Fibroblast of lung (primary cell): ENCODE data around the gene CCR7. TPM values are rescaled to one million over a fixed set of nuclear protein-coding genes. Genes with fewer than 3 reads are reported as not detected.

Experiments
- DNase-seq, 2 donors: peaks; one replicate each; pipeline versions ENCODE4 v3.0.0 to v3.0.0-alpha.2; 2010; ENCODE audit warnings: low read depth in 2 of 2
- H2AFZ ChIP-seq: 2 replicates; pipeline ENCODE4 v1.5.1; 2012; ENCODE audit warnings: low read length, control low read depth, inconsistent platforms
- H3K27ac ChIP-seq: 2 replicates; pipeline ENCODE4 v1.5.1; 2011; ENCODE audit warnings: low read length, control low read depth; ENCODE audit not compliant: insufficient read depth
- H3K27me3 ChIP-seq: 2 replicates; pipeline ENCODE4 v1.5.1; 2011; ENCODE audit warnings: mild to moderate bottlenecking, low read length; ENCODE audit not compliant: control insufficient read depth, insufficient read depth
- H3K36me3 ChIP-seq: 2 replicates; pipeline ENCODE4 v1.5.1; 2011; ENCODE audit warnings: low read length; ENCODE audit not compliant: control insufficient read depth, insufficient read depth
- H3K4me1 ChIP-seq: 2 replicates; pipeline ENCODE4 v1.5.1; 2011; ENCODE audit warnings: low read length; ENCODE audit not compliant: control insufficient read depth, insufficient read depth; ENCODE audit errors: extremely low read depth
- H3K4me2 ChIP-seq: 2 replicates; pipeline ENCODE4 v1.5.1; 2011; ENCODE audit warnings: low read length, control low read depth; ENCODE audit not compliant: insufficient read depth; ENCODE audit errors: extremely low read depth
- H3K4me3 ChIP-seq, 4 experiments: fragments of 200-600 bp in 1 of 4; sonication (generic) in 1 of 4; replicated peaks in 1 of 4; 2 replicates each; pipeline ENCODE4 v1.5.1; 2011 to 2016; ENCODE audit warnings: low read length in 4 of 4, low read depth in 3 of 4, mild to moderate bottlenecking in 3 of 4, control low read depth in 2 of 4, inconsistent platforms in 1 of 4, mixed read lengths in 1 of 4; ENCODE audit not compliant: insufficient read depth in 1 of 4; ENCODE audit errors: control extremely low read depth in 1 of 4
- H3K79me2 ChIP-seq: 2 replicates; pipeline ENCODE4 v1.5.1; 2012; ENCODE audit warnings: mild to moderate bottlenecking, low read length, inconsistent platforms; ENCODE audit not compliant: control insufficient read depth, insufficient read depth
- H3K9ac ChIP-seq: 2 replicates; pipeline ENCODE4 v1.5.1; 2011; ENCODE audit warnings: mild to moderate bottlenecking, low read length, control low read depth; ENCODE audit not compliant: insufficient read depth
- H3K9me3 ChIP-seq: 2 replicates; pipeline ENCODE4 v1.5.1; 2012; ENCODE audit warnings: low read depth, low read length; ENCODE audit not compliant: control insufficient read depth, insufficient read depth
- H4K20me1 ChIP-seq: 2 replicates; pipeline ENCODE4 v1.5.1; 2011; ENCODE audit warnings: low read length; ENCODE audit not compliant: control insufficient read depth, insufficient read depth; ENCODE audit errors: extremely low read depth
- EZH2 ChIP-seq: IDR thresholded peaks from 2 replicates; pipeline ENCODE4 v1.5.1; 2012; ENCODE audit warnings: low read length, control low read depth, mild to moderate bottlenecking; ENCODE audit errors: missing control alignments
- polyA plus RNA-seq, 2 donors: library from polyadenylated mRNA; depleted of rRNA in 1 of 2; stranded (reverse) in 1 of 2; unstranded in 1 of 2; fragments of >200 nt; gene quantifications; 2 replicates each; pipeline ENCODE4 v1.2.1, GENCODE V29; 2011 to 2012; ENCODE audit warnings: missing spikeins in 1 of 2
- total RNA-seq: library from RNA; depleted of rRNA; stranded (reverse); fragments of >200 nt; gene quantifications from 2 replicates; pipeline ENCODE4 v1.2.1, GENCODE V29; 2014
- TF ChIP-seq, protein P1 (sequence below), 2 donors: IDR thresholded peaks in 1 of 2; conservative IDR thresholded peaks in 1 of 2; 1 replicate in 1 of 2; 2 replicates in 1 of 2; pipeline ENCODE4 v1.5.1; 2011 to 2012; ENCODE audit warnings: low read length in 2 of 2, control low read depth in 1 of 2, inconsistent platforms in 1 of 2, low read depth in 1 of 2, mild to moderate bottlenecking in 1 of 2

CCR7 gene
- total and polyA plus RNA-seq, 2 donors (not counting 1 experiment from before 2014, with no cell fraction given), result under 0.01 to 0.10 TPM

DNA sequence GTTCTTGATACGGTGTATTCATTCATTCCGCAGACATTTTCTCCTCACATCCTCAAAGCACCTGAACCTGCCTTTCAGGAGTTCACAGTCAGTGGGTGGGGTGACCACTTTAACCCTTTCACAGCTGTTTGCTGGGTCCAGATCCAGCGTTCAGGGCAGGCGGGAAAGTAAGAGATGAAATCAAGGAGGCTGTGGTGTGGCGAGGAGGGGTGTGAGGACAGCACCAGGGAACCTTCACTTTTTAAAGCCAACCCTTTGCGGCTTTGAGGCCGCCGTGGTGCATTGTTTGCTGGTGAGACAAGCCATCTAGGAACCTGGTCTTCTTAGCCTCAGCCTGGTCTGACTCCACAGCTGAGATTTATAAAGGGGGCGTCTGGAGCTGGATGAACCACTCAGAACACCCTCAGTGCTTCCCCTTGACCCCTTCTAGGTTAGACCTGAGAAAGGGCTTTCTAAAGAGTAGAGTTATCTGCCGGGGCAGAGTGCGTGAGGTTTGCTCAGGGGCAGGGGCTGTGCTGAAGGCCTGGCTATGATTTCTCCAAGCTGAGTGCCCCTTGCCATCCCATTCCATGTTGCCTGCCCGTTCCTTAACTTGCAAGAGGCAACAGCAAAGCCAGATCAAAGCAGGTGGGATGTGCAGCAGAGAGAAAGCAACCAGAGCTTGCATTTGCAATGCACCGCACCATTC, 933 bp downstream of the CCR7 start:
- Histone ChIP-seq H3K27me3 (peaks cover 32% of the 10 kb centered on the region), H3K4me3 (no peak overlapping the region), H3K36me3 (no peaks in the 10 kb centered on the region), H3K4me2 (no peak overlapping the region), H3K9me3 (no peaks in the 10 kb centered on the region), H3K79me2 (no peaks in the 10 kb centered on the region), H2AFZ (no peak overlapping the region), H3K9ac (no peak overlapping the region), H3K27ac (no peak overlapping the region), H3K4me1 (peaks cover 8% of the 10 kb centered on the region), H4K20me1 (no peaks in the 10 kb centered on the region)
- TF ChIP-seq EZH2, result no peak
- TF ChIP-seq, protein P1, sequence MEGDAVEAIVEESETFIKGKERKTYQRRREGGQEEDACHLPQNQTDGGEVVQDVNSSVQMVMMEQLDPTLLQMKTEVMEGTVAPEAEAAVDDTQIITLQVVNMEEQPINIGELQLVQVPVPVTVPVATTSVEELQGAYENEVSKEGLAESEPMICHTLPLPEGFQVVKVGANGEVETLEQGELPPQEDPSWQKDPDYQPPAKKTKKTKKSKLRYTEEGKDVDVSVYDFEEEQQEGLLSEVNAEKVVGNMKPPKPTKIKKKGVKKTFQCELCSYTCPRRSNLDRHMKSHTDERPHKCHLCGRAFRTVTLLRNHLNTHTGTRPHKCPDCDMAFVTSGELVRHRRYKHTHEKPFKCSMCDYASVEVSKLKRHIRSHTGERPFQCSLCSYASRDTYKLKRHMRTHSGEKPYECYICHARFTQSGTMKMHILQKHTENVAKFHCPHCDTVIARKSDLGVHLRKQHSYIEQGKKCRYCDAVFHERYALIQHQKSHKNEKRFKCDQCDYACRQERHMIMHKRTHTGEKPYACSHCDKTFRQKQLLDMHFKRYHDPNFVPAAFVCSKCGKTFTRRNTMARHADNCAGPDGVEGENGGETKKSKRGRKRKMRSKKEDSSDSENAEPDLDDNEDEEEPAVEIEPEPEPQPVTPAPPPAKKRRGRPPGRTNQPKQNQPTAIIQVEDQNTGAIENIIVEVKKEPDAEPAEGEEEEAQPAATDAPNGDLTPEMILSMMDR (conservative IDR thresholded peaks at IDR 0.05 in 1 of 2, IDR thresholded peaks at IDR 0.05 in 1 of 2; ENCODE audit: low read depth in 1 of 2, low read length in 2 of 2), result no peak
- DNase-seq, result no peak

DNA sequence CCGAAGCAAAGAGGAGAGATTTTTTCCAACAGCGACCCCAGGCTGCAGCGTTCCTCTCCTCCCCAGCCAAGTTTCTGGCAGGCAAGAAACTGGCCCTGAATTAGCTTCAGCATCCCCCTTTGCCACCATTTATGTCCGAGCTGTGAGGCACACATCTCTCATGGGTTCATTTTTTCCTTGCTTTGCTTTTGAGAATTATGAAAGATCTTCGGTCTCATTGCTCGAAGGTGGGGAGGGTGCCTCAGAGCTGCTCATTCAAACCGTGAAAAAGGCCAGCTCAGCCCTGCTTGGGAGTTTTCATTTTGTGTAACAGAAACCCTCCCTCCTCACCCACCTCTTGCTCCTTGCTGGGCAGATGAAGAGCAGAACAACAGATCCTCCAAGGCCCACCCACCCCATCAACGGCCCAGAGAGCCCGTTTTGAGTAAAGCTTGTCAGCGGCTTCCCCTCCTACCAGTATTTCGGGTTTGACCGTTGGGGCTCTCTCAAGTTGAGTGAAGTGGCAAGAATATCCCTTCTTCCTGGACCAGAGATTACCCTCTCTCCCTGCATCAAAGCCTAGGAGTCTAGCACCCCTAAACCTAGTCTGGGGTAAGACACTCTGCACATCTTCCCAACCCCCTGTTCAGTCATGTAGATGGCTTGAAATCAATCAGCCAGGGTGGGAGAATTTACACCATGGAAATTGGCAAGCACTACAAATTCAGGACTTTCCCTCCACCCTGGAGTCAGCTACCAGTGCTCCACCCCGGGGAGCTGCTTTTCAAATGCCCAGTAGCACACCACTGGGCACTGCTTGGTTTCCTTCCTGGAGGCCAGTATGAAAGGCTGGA, 1.8 kb downstream of the CCR7 start:
- Histone ChIP-seq H3K36me3 (no peaks in the 10 kb centered on the region), H3K4me1 (peaks cover 9% of the 10 kb centered on the region), H3K27ac (no peak overlapping the region), H3K27me3 (peaks cover 27% of the 10 kb centered on the region), H3K4me2 (no peak overlapping the region), H3K9me3 (no peaks in the 10 kb centered on the region), H3K9ac (no peak overlapping the region), H3K79me2 (no peaks in the 10 kb centered on the region), H2AFZ (no peak overlapping the region), H3K4me3 (no peak overlapping the region), H4K20me1 (no peaks in the 10 kb centered on the region)
- TF ChIP-seq, protein P1 (conservative IDR thresholded peaks at IDR 0.05 in 1 of 2, IDR thresholded peaks at IDR 0.05 in 1 of 2; ENCODE audit: low read depth in 1 of 2, low read length in 2 of 2), result no peak
- no peak for TF ChIP-seq EZH2
- no peak for DNase-seq

DNA sequence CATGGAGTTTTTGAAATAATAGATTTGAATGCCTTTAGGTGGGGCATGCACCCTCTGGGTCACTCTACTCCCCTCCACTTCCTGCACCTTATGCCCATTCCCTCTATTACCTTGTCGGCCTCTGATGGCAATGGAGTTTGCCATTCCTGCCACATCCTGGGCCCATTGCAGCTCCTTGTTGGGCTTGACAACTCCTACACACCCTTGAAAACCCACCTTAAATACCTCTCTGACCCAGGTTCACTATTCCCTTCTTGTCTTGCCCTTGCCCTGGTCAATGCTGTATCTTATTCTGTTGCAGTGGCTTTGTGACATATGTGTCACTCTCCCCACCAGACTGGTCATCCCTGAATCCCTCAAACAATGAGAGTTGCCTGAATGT, 2.4 kb downstream of the CCR7 start:
- no peak for TF ChIP-seq EZH2
- TF ChIP-seq, protein P1 (conservative IDR thresholded peaks at IDR 0.05 in 1 of 2, IDR thresholded peaks at IDR 0.05 in 1 of 2; ENCODE audit: low read depth in 1 of 2, low read length in 2 of 2), result no peak
- Histone ChIP-seq H3K36me3 (no peaks in the 10 kb centered on the region), H3K4me2 (no peak overlapping the region), H3K27me3 (peaks cover 27% of the 10 kb centered on the region), H2AFZ (no peak overlapping the region), H3K9me3 (no peaks in the 10 kb centered on the region), H3K4me3 (no peak overlapping the region), H3K79me2 (no peaks in the 10 kb centered on the region), H3K27ac (no peak overlapping the region), H3K4me1 (peaks cover 9% of the 10 kb centered on the region), H3K9ac (no peak overlapping the region), H4K20me1 (no peaks in the 10 kb centered on the region)
- DNase-seq, result no peak
